AG08396 (cell line): Measurements from ENCODE around the gene SOD3.

Experiments used
- DNase-seq: peaks from one replicate; pipeline ENCODE4 v3.0.0; 2012; ENCODE audit warnings: low spot score, mixed read lengths

SOD3 gene

GRCh38 chr4:24801136-24801855 is 5.9 kb downstream of the SOD3 start:
- no peak for DNase-seq

GRCh38 chr4:24802648-24803047 is 7.3 kb downstream of the SOD3 start:
- no peak for DNase-seq

GRCh38 chr4:24805067-24805466 is 9.7 kb downstream of the SOD3 start:
- no peak for DNase-seq

GRCh38 chr4:24805566-24805965 is 10.2 kb downstream of the SOD3 start:
- no peak for DNase-seq

- no peak for DNase-seq
Observed at GRCh38 chr4:24806206-24806990, 11.0 kb downstream of the SOD3 start.

GRCh38 chr4:24807611-24808010 is 12.2 kb downstream of the SOD3 start:
- DNase-seq = no peak

- no peak for DNase-seq
Observed at GRCh38 chr4:24808261-24808660, 12.9 kb downstream of the SOD3 start.

GRCh38 chr4:24808955-24809354 is 13.6 kb downstream of the SOD3 start:
- DNase-seq = no peak

GRCh38 chr4:24809376-24809775 is 14.0 kb downstream of the SOD3 start:
- no peak for DNase-seq

- peak; percentile 72 for DNase-seq
Observed at GRCh38 chr4:24809815-24810405, 14.5 kb downstream of the SOD3 start.

- DNase-seq = no peak
Observed at GRCh38 chr4:24810871-24811631, 15.7 kb downstream of the SOD3 start.

GRCh38 chr4:24813732-24814131 is 18.4 kb downstream of the SOD3 start:
- no peak for DNase-seq

GRCh38 chr4:24816797-24817196 is 21.4 kb downstream of the SOD3 start:
- DNase-seq = no peak

GRCh38 chr4:24820541-24820940 is 25.2 kb downstream of the SOD3 start:
- DNase-seq = no peak

GRCh38 chr4:24824720-24825119 is 29.3 kb downstream of the SOD3 start:
- no peak for DNase-seq

- no peak for DNase-seq
Observed at GRCh38 chr4:24831637-24832036, 36.3 kb downstream of the SOD3 start.

GRCh38 chr4:24835696-24836095 is 40.3 kb downstream of the SOD3 start:
- DNase-seq = no peak

GRCh38 chr4:24836661-24837242 is 41.4 kb downstream of the SOD3 start:
- DNase-seq = no peak

GRCh38 chr4:24837336-24837735 is 42.0 kb downstream of the SOD3 start:
- DNase-seq = no peak

- DNase-seq = no peak
Observed at GRCh38 chr4:24837781-24838180, 42.4 kb downstream of the SOD3 start.

GRCh38 chr4:24840362-24840761 is 45.0 kb downstream of the SOD3 start:
- DNase-seq = no peak
